GM18511 (cell line): ENCODE results near the gene PNLIPRP1.

ENCODE experiments used
- ATAC-seq: cut with Tn5 transposase; IDR thresholded peaks from one replicate; pipeline ENCODE4 v1.9.1; 2021; ENCODE audit warnings: mild to moderate bottlenecking, moderate library complexity; ENCODE audit not compliant: unreplicated experiment

The PNLIPRP1 gene

GRCh38 chr10:116590590-116591444 is at the start of gene PNLIPRP1:
PNLIPRP1 (plus strand) TSS chr10:116590959; CDS start chr10:116591130, 171 bp downstream.
- ATAC-seq, result no peak

DNA sequence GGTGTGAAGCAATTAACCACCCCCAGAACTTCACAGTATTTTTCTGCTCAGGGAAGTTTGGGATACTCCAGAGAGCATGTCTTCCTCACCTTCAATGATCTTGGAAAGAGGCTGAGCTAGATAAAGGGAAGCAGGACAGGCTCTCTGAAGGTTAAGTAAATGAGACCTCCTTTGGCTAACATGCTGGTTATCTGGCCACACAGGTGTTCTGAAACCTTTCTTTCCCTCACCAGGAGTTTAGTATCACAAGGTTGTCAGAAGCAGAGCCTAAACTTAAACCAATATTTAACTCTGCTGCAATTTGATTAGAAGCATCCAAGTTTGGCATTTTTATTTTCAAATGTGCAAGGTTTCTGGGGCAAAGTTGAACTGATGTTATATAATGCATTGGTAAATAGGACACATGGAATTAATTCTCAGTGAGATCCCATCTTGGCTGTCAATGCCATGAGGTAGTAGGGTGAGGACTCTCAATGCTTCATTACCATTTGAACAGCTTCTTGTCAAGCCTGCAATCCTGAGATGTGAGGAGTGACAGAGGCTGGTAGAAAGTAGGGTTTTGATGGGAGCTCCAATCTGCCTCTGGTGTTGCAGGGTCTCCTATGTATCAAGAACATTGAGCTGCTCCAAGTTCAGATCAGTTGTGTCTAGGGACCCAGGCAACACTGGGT is 48.6 kb upstream of the PNLIPRP1 start:
- ATAC-seq, result no peak

- no peak for ATAC-seq
Observed at GRCh38 chr10:116545122-116545521, 45.6 kb upstream of the PNLIPRP1 start.

GRCh38 chr10:116545756-116546155 is 45.0 kb upstream of the PNLIPRP1 start, which contains the start of gene PNLIP:
PNLIP (plus strand) TSS chr10:116545931; CDS start chr10:116546093, 162 bp downstream.
- no peak for ATAC-seq

- ATAC-seq, result no peak
Observed at GRCh38 chr10:116548301-116548700, 42.5 kb upstream of the PNLIPRP1 start.

DNA sequence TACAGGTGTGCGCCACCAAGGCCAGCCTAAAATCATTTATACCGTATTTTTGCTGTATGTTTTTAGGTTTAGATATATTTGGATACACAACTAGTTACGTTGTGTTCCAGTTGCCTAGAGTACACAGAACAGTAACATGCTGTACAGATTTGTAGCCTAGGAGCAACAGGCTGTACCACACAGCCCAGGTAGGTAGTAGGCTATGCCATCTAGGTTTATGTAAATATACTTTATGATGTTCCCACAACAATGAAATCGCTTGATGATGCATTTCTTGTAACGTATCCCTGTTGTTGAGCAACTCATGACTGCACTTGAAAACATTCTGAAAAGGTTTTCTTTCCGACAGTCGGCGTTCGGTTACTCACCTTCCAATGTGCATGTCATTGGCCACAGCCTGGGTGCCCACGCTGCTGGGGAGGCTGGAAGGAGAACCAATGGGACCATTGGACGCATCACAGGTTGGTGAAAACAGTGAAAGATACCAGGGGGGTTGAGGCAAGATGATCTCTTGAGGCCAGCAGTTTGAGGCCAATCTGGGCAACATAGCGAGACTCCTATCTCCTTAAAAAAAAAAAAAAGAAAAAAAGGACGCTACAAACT is 37.3 kb upstream of the PNLIPRP1 start:
- no peak for ATAC-seq

GRCh38 chr10:116554628-116555027 is 36.1 kb upstream of the PNLIPRP1 start:
- no peak for ATAC-seq

DNA sequence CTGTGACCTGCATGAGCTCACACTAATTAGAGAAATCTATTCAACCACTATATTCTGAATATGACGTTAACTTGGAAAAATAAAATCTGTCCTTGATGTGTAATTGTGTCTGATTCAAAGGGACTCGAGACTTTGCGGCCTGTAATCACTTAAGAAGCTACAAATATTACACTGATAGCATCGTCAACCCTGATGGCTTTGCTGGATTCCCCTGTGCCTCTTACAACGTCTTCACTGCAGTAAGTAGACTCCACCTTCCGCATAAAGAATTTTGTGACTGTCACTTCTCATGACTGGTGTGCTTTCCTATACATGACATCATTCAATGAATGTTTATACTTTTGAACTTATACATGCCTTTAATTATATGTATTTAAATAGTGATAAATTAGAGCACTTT is 34.9 kb upstream of the PNLIPRP1 start:
- ATAC-seq, result no peak

DNA sequence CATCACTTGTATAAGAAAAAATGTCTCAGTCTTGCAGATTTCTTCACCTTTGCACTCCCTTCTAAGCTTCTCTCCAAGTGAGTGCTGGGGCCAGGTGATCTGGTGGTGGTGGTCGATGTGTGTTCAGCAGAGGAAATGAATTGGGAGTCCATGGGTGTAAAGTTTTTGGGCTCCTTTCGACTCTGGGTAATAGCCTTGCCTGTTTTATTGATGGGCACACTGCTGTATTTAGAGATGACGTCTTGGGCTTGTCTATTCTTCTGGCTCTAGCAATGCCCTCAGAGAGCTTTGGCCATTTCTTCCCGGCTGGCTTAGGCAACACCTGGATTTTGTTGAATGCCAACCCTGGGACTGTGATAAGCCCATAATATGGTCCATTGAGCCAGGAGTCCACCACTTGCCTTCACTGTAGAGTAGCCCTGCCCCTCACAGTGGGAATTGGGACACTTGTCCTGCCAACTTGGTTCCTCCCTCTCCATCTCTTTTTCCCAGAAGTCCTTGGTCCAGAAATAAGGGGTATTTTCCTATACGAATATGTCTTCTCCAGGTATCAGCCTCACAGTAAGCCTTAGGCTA is 33.4 kb upstream of the PNLIPRP1 start:
- no peak for ATAC-seq

DNA sequence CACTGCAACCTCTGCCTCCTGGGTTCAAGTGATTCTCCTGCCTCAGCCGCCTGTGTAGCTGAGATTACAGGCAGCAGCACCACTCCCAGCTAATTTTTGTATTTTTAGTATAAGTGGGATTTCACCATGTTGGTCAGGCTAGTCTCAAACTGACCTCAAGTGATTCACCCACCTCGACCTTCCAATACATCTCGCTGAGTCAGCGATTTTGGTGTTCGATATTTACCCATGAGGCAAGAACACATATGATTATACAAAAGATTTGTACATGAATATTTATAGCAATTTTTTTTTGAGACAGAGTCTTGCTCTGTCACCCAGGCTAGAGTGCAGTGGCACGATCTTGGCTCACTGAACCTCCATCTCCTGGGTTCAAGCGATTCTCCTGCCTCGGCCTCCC is 25.2 kb upstream of the PNLIPRP1 start:
- no peak for ATAC-seq

- ATAC-seq, result no peak
Observed at GRCh38 chr10:116566932-116567331, 23.8 kb upstream of the PNLIPRP1 start.

DNA sequence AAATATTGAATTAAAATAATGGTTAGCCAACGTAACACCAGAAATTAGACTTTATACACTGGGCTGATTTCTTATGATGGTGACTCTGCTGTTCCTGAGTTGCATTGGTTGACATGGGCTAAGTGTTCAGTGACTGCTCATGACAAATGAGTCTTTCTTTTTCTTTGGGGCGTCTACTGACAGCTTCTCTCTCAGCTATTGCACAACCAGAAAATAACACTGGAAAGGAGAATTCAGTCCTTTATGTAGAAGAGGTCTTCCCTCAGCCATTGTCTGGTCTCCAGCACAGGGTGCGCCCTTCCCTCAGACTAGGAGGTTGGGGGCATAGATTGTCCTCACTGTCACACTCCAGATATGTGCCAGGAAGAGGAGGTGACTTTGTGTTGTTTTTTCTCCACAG is 23.4 kb upstream of the PNLIPRP1 start:
- ATAC-seq, result no peak

GRCh38 chr10:116574797-116575196 is 16.0 kb upstream of the PNLIPRP1 start:
- no peak for ATAC-seq

- no peak for ATAC-seq
Observed at GRCh38 chr10:116587878-116588591, 2.7 kb upstream of the PNLIPRP1 start.

DNA sequence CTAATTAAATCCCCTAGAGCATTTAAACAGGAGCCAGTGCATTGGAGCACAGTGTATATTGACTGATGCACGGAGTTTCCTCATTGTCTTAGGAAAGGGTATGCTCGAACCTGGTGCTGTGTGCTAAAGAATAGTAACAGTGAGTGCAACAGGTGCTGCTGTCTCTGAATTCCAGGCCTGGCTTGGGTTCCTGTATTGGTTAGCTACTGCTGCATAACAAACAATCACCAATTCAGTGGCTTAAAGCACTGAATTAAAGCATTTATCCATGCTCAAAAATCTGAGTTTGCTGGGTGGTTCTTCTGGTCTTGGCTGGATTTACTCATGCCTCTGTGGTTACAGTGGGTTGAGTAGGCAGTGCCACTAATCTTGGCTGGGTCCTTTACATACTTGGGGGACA is 1.8 kb upstream of the PNLIPRP1 start:
- no peak for ATAC-seq

- no peak for ATAC-seq
Observed at GRCh38 chr10:116589926-116590325, 833 bp upstream of the PNLIPRP1 start.

- no peak for ATAC-seq
Observed at GRCh38 chr10:116593139-116593740, 2.5 kb downstream of the PNLIPRP1 start.

DNA sequence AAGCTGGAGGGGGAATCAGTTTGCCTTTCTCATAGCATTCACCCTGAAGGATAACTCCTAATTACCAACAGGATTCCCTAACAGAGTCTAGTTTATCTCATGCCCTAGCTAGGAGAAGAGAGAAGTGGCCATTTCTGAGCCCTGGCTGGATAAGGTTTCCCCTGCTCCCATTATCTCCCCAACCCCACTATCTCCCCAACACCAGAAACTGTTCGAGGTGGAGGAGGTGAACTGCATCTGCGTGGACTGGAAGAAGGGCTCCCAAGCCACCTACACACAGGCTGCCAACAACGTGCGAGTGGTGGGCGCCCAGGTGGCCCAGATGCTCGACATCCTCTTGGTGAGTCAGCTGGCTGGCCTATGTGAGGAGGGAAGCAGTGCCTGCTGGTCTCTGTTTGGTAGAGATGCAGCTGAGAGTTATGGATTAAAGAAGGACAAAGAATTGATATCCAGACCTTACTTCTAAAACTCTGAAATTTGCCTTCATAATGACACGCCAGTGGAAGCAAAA is 3.8 kb downstream of the PNLIPRP1 start:
- ATAC-seq, result no peak

- no peak for ATAC-seq
Observed at GRCh38 chr10:116596062-116596461, 5.3 kb downstream of the PNLIPRP1 start.

- ATAC-seq, result no peak
Observed at GRCh38 chr10:116597543-116597942, 6.8 kb downstream of the PNLIPRP1 start.
